Nephron progenitor cell (in vitro differentiated cells): Measurements from ENCODE around the gene ALDH1L2.

Experiments
- DNase-seq: peaks from one replicate; pipeline ENCODE4 v3.0.0; 2021
- H3K27ac Mint-ChIP-seq: 2 replicates; pipeline ENCODE4 v1.8.0; 2021; ENCODE audit warnings: mild to moderate bottlenecking, moderate library complexity, mixed read lengths
- H3K27me3 Mint-ChIP-seq: 2 replicates; pipeline ENCODE4 v1.8.0; 2021; ENCODE audit warnings: mild to moderate bottlenecking, low read depth, mixed read lengths; ENCODE audit not compliant: poor library complexity
- H3K36me3 Mint-ChIP-seq: 2 replicates; pipeline ENCODE4 v1.8.0; 2021; ENCODE audit warnings: low read depth, mixed read lengths
- H3K4me1 Mint-ChIP-seq: 2 replicates; pipeline ENCODE4 v1.8.0; 2021; ENCODE audit warnings: mixed read lengths
- H3K4me3 Mint-ChIP-seq: 2 replicates; pipeline ENCODE4 v1.8.0; 2021; ENCODE audit warnings: mild to moderate bottlenecking, moderate library complexity, mixed read lengths
- H3K9me3 Mint-ChIP-seq: 2 replicates; pipeline ENCODE4 v1.8.0; 2021; ENCODE audit warnings: mild to moderate bottlenecking, moderate library complexity, mixed read lengths
- CTCF ChIP-seq: fragments of 200-600 bp; sonication (generic); IDR thresholded peaks from 2 replicates; pipeline ENCODE4 v1.5.0; 2021; ENCODE audit warnings: antibody characterized with exemption

The ALDH1L2 gene

GRCh38 chr12:105030820-105031807 is 53.1 kb downstream of the ALDH1L2 start:
- H3K36me3 Mint-ChIP-seq = peaks cover 5% of the 10 kb centered on the region
- no peak overlapping the region for H3K27ac Mint-ChIP-seq
- TF ChIP-seq CTCF = no peak
- H3K27me3 Mint-ChIP-seq = no peaks in the 10 kb centered on the region
- no peak overlapping the region for H3K4me3 Mint-ChIP-seq
- peaks cover 11% of the 10 kb centered on the region for H3K4me1 Mint-ChIP-seq
- no peaks in the 10 kb centered on the region for H3K9me3 Mint-ChIP-seq
- no peak for DNase-seq

GRCh38 chr12:105026411-105026810 is 57.8 kb downstream of the ALDH1L2 start:
- no peak for TF ChIP-seq CTCF
- no peak for DNase-seq
- Mint-ChIP-seq H3K36me3 (no peaks in the 10 kb centered on the region), H3K27me3 (peaks cover 3% of the 10 kb centered on the region), H3K4me3 (no peak overlapping the region), H3K27ac (peak overlapping the region; percentile 21), H3K4me1 (peaks cover 31% of the 10 kb centered on the region), H3K9me3 (no peaks in the 10 kb centered on the region)

- no peak for TF ChIP-seq CTCF
- no peaks in the 10 kb centered on the region for H3K9me3 Mint-ChIP-seq
- no peak for DNase-seq
- H3K4me1 Mint-ChIP-seq = peaks cover 31% of the 10 kb centered on the region
- H3K27me3 Mint-ChIP-seq = peaks cover 3% of the 10 kb centered on the region
- peak overlapping the region; percentile 21 for H3K27ac Mint-ChIP-seq
- no peaks in the 10 kb centered on the region for H3K36me3 Mint-ChIP-seq
- no peak overlapping the region for H3K4me3 Mint-ChIP-seq
Measured at GRCh38 chr12:105025890-105026289, 58.4 kb downstream of the ALDH1L2 start.

- Mint-ChIP-seq H3K4me1 (peaks cover 31% of the 10 kb centered on the region), H3K9me3 (no peaks in the 10 kb centered on the region), H3K4me3 (peak overlapping the region; percentile 8), H3K36me3 (no peaks in the 10 kb centered on the region), H3K27ac (peak overlapping the region; percentile 94), H3K27me3 (peaks cover 3% of the 10 kb centered on the region)
- no peak for TF ChIP-seq CTCF
- no peak for DNase-seq
Measured at GRCh38 chr12:105024928-105025327, 59.3 kb downstream of the ALDH1L2 start.

GRCh38 chr12:105020241-105020962 is 63.9 kb downstream of the ALDH1L2 start:
- TF ChIP-seq CTCF = no peak
- H3K36me3 Mint-ChIP-seq = peaks cover 18% of the 10 kb centered on the region
- no peak overlapping the region for H3K4me3 Mint-ChIP-seq
- no peaks in the 10 kb centered on the region for H3K9me3 Mint-ChIP-seq
- H3K27ac Mint-ChIP-seq = no peak overlapping the region
- peaks cover 3% of the 10 kb centered on the region for H3K27me3 Mint-ChIP-seq
- DNase-seq = no peak
- peaks cover 13% of the 10 kb centered on the region for H3K4me1 Mint-ChIP-seq
